ENCODE measurements around the gene TARS1. TPM values are rescaled to one million over a fixed set of nuclear protein-coding genes. Genes with fewer than 3 reads are reported as not detected.

TARS1 gene
- total RNA-seq, 1 experiment from 2014 or later, result 584 TPM

DNA sequence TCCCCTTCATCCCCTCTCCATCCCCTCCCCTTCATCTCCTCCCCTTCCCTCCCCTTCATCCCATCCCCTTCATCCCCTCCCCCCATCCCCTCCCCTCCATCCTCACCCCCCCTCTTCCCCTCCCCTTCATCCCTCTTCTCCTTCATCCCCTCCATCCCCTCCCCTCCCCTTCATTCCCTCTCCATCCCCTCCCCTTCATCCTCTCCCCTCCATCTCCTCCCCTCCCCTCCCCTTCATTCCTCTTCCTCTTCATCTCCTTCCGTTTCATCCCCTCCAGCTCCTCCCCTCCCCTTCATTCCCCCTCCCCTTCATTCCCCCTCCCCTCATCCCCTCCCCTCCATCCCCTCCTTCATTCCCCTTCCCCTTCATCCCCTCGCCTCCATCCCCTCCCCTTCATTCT, 40.1 kb downstream of the TARS1 start:
- no peaks in the 10 kb centered on the region for H3K27me3 ChIP-seq (ENCODE audit: insufficient read depth, low read depth)
- H3K9me2 ChIP-seq (ENCODE audit: insufficient read depth), result no peaks in the 10 kb centered on the region
- no TSS peak for BruUV-seq (replicated peaks)
- POLR2A ChIA-PET (ENCODE audit: unreplicated experiment), result no interaction called here
- H3K4me1 ChIP-seq (replicated peaks; ENCODE audit: insufficient read depth), result no peaks in the 10 kb centered on the region
- no peak overlapping the region for H3K27ac ChIP-seq
- intact Hi-C loops (cut with micrococcal nuclease; ENCODE audit: unreplicated experiment), result no loop called here
- H3K36me3 ChIP-seq (ENCODE audit: low read depth), result no peaks in the 10 kb centered on the region
- H3K9me3 ChIP-seq (ENCODE audit: insufficient read depth, low read depth), result no peaks in the 10 kb centered on the region
- no peak overlapping the region for H2AFZ ChIP-seq
- no peak overlapping the region for H3K4me3 ChIP-seq
- H3F3A ChIP-seq (ENCODE audit: insufficient read depth, low read depth), result peaks cover 6% of the 10 kb centered on the region; the same call in 1 of the 2 replicates
- TF ChIP-seq, protein P1, sequence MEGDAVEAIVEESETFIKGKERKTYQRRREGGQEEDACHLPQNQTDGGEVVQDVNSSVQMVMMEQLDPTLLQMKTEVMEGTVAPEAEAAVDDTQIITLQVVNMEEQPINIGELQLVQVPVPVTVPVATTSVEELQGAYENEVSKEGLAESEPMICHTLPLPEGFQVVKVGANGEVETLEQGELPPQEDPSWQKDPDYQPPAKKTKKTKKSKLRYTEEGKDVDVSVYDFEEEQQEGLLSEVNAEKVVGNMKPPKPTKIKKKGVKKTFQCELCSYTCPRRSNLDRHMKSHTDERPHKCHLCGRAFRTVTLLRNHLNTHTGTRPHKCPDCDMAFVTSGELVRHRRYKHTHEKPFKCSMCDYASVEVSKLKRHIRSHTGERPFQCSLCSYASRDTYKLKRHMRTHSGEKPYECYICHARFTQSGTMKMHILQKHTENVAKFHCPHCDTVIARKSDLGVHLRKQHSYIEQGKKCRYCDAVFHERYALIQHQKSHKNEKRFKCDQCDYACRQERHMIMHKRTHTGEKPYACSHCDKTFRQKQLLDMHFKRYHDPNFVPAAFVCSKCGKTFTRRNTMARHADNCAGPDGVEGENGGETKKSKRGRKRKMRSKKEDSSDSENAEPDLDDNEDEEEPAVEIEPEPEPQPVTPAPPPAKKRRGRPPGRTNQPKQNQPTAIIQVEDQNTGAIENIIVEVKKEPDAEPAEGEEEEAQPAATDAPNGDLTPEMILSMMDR (conservative IDR thresholded peaks at IDR 0.05), result no peak
- TF ChIP-seq EZH2 (IDR thresholded peaks at IDR 0.05; ENCODE audit: low read depth), result no peak
- H3K4me2 ChIP-seq, result no peak overlapping the region
- no peaks in the 10 kb centered on the region for H4K20me1 ChIP-seq (ENCODE audit: insufficient read depth)
- H3K79me2 ChIP-seq (ENCODE audit: low read depth), result no peaks in the 10 kb centered on the region
- CTCF ChIA-PET, result interaction anchor here (0.6 kb wide), 1 partner anchor 43 kb away, joined by 3 read pairs; no protein-coding TSS in a partner anchor
- no peak for DNase-seq

DNA sequence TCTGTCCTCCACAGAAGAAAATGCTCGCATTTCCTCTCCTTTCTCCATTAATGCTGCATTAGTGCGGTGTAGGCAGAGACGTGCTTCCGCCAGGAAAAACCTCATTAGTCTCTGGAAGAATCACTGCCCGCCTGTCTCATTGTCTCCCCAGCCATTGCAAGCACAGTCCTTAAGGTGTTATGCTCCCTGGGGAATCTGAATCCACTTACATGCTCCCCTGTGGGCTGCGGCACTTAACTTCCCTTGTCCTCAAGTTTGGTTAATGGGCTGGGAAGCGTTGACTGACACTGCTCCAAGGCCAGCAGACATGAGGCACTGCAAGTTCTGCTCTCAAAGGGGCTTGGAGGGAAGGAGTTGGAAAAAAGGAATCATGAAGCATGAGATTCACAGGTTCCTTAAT, 41.6 kb downstream of the TARS1 start:
- BruUV-seq (replicated peaks), result no TSS peak
- intact Hi-C loops (cut with micrococcal nuclease; ENCODE audit: unreplicated experiment), result no loop called here

DNA sequence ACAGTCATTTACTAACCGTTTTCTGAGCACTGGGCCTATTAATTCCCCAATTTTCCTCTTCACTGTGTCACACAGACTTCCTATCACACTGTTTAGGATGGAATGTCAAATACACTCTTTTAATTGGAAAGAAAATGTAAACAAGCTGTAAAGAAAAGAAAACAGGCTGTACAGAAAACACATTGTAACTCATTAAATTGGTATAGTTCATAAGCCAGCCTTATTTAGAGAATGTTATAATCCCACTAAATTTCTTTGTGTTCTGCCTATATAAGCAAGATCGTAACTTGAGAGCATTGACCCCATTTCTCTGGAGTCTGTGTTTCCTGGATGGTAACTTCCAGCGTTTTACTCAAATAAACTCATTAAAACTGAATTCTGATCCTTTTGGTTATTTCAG, 46.5 kb downstream of the TARS1 start:
- POLR2A ChIA-PET (ENCODE audit: unreplicated experiment), result no interaction called here
- TF ChIP-seq EZH2 (IDR thresholded peaks at IDR 0.05; ENCODE audit: low read depth), result no peak
- TF ChIP-seq, protein P1 (conservative IDR thresholded peaks at IDR 0.05), result no peak
- H3K36me3 ChIP-seq (ENCODE audit: low read depth), result no peaks in the 10 kb centered on the region

More for the DNA sequence above, 41.6 kb downstream of the TARS1 start:
- Histone ChIP-seq H3F3A (ENCODE audit: insufficient read depth, low read depth) (no peaks in the 10 kb centered on the region), H3K27ac (no peak overlapping the region), H3K27me3 (ENCODE audit: insufficient read depth, low read depth) (no peaks in the 10 kb centered on the region), H3K36me3 (ENCODE audit: low read depth) (no peaks in the 10 kb centered on the region), H3K9me2 (ENCODE audit: insufficient read depth) (no peaks in the 10 kb centered on the region), H3K4me3 (no peak overlapping the region), H3K4me2 (no peak overlapping the region), H3K4me1 (replicated peaks; ENCODE audit: insufficient read depth) (no peaks in the 10 kb centered on the region), H3K79me2 (ENCODE audit: low read depth) (no peaks in the 10 kb centered on the region), H3K9me3 (ENCODE audit: insufficient read depth, low read depth) (no peaks in the 10 kb centered on the region), H4K20me1 (ENCODE audit: insufficient read depth) (no peaks in the 10 kb centered on the region), H2AFZ (no peak overlapping the region)
- DNase-seq, result no peak
- CTCF ChIA-PET, result no interaction called here
- POLR2A ChIA-PET (ENCODE audit: unreplicated experiment), result no interaction called here
- no peak for TF ChIP-seq EZH2 (IDR thresholded peaks at IDR 0.05; ENCODE audit: low read depth)
- TF ChIP-seq, protein P1 (conservative IDR thresholded peaks at IDR 0.05), result no peak

More for the DNA sequence above, 46.5 kb downstream of the TARS1 start:
- Histone ChIP-seq H3K4me3 (no peak overlapping the region), H2AFZ (no peak overlapping the region), H3K4me1 (replicated peaks; ENCODE audit: insufficient read depth) (no peaks in the 10 kb centered on the region), H3K79me2 (ENCODE audit: low read depth) (no peaks in the 10 kb centered on the region), H3F3A (ENCODE audit: insufficient read depth, low read depth) (no peaks in the 10 kb centered on the region), H4K20me1 (ENCODE audit: insufficient read depth) (no peaks in the 10 kb centered on the region), H3K27ac (no peak overlapping the region), H3K4me2 (no peak overlapping the region), H3K9me3 (ENCODE audit: insufficient read depth, low read depth) (no peaks in the 10 kb centered on the region), H3K9me2 (ENCODE audit: insufficient read depth) (no peaks in the 10 kb centered on the region), H3K27me3 (ENCODE audit: insufficient read depth, low read depth) (no peaks in the 10 kb centered on the region)
- DNase-seq, result no peak
- no TSS peak for BruUV-seq (replicated peaks)
- CTCF ChIA-PET, result no interaction called here
- intact Hi-C loops (cut with micrococcal nuclease; ENCODE audit: unreplicated experiment), result no loop called here

All from PC-9 (cell line).